HFFc6 (cell line): ENCODE measurements around the gene MAB21L2. TPM values are rescaled to one million over a fixed set of nuclear protein-coding genes. Genes with fewer than 3 reads are reported as not detected.

Experiments
- DNase-seq: peaks from one replicate; pipeline ENCODE4 v3.0.0-alpha.2; 2018
- H3K27ac Mint-ChIP-seq: 2 replicates; pipeline ENCODE4 v1.8.0; 2020; ENCODE audit warnings: mild to moderate bottlenecking, mixed read lengths
- H3K27me3 Mint-ChIP-seq: 2 replicates; pipeline ENCODE4 v1.8.0; 2021; ENCODE audit warnings: mild to moderate bottlenecking, moderate library complexity, mixed read lengths; ENCODE audit not compliant: insufficient read depth
- H3K36me3 Mint-ChIP-seq: 2 replicates; pipeline ENCODE4 v1.8.0; 2021; ENCODE audit warnings: low read depth, mixed read lengths
- H3K4me1 Mint-ChIP-seq: 2 replicates; pipeline ENCODE4 v1.8.0; 2020; ENCODE audit warnings: low read depth, mixed read lengths
- H3K4me3 Mint-ChIP-seq: 2 replicates; pipeline ENCODE4 v1.8.0; 2020; ENCODE audit warnings: mild to moderate bottlenecking, moderate library complexity, mixed read lengths
- H3K9me3 Mint-ChIP-seq: 2 replicates; pipeline ENCODE4 v1.8.0; 2020; ENCODE audit warnings: mild to moderate bottlenecking, mixed read lengths
- CTCF ChIP-seq: fragments of 200-600 bp; sonication (generic); IDR thresholded peaks from 2 replicates; pipeline ENCODE4 v1.5.0; 2021; ENCODE audit warnings: antibody characterized with exemption, mild to moderate bottlenecking
- total RNA-seq, 6 experiments: library from RNA; stranded (reverse); fragmentation: NEBNext Ultra II Directional; extraction: Animal tissue kit (Norgen Biotek cat#: 25700); gene quantifications; 2 replicates in 1 of 6; 3 replicates in 5 of 6; pipeline ENCODE4 v1.2.3, GENCODE V29; 2021

MAB21L2 gene
- total RNA-seq, 6 experiments from 2014 or later: not detected

- peaks cover 20% of the 10 kb centered on the region for H3K36me3 Mint-ChIP-seq
- H3K4me1 Mint-ChIP-seq: 0 out of 2 replicates have a peak, but pooled peaks cover under 1% of the 10 kb centered on the region
- no peak for DNase-seq
- H3K27me3 Mint-ChIP-seq: no peaks in the 10 kb centered on the region; the same call in 1 of the 2 replicates
- H3K4me3 Mint-ChIP-seq: no peak overlapping the region
- H3K9me3 Mint-ChIP-seq: peaks cover 15% of the 10 kb centered on the region; the same call in 1 of the 2 replicates
- no peak for TF ChIP-seq CTCF
- no peak overlapping the region for H3K27ac Mint-ChIP-seq
These were observed 4.3 kb downstream of the MAB21L2 start for GRCh38 chr4:150586162-150586810.

DNA sequence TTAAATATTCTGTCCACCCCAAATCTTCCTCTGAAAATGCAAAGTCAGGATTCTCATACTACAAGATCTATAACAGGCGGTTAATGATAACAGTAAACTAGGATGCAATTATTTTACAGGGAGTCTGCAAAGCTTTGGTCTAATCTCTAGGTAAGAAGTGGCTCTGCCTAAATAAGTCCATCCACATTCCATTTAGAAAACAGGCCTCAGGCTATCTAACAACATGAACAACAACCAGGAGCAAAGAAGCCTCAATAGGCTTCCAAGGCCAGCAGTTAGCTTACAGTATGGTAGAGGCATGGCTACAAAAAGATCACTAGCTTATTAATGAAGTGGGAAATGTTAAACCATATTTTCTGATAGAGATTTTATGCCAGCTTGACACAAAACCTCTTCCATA, 6.4 kb downstream of the MAB21L2 start:
- Mint-ChIP-seq H3K27me3 (no peaks in the 10 kb centered on the region), H3K4me1 (0 out of 2 replicates have a peak, but pooled peaks cover 4% of the 10 kb centered on the region), H3K36me3 (peaks cover 6% of the 10 kb centered on the region; the same call in 1 of the 2 replicates), H3K4me3 (no peak overlapping the region), H3K27ac (no peak overlapping the region), H3K9me3 (peaks cover 7% of the 10 kb centered on the region; the same call in 1 of the 2 replicates)
- DNase-seq: no peak
- TF ChIP-seq CTCF: no peak

DNA sequence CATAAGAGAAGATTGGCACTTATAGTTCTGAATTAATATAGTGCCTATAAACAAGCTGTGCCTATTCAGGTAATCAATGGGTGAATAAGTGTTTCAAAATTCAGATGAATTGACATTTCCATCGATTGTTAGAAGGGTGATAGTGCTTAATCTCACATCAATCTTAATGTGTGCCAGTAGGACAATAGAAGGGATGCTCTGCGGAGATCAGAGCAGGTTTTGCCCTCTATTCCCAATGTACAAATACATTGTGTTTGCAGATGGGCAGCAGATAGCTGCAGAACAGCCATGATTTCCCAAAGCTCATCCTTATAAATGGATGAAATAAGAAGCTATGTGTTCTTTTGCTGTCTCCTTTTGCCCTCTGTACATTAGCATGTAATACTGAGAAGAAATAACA, 7.2 kb downstream of the MAB21L2 start:
- TF ChIP-seq CTCF: no peak
- Mint-ChIP-seq H3K4me1 (0 out of 2 replicates have a peak, but pooled peaks cover 4% of the 10 kb centered on the region), H3K27me3 (no peaks in the 10 kb centered on the region)

GRCh38 chr4:150590631-150591030, 8.7 kb downstream of the MAB21L2 start:
- H3K4me3 Mint-ChIP-seq: no peak overlapping the region
- no peak for DNase-seq
- H3K9me3 Mint-ChIP-seq: no peaks in the 10 kb centered on the region
- H3K36me3 Mint-ChIP-seq: no peaks in the 10 kb centered on the region
- no peak for TF ChIP-seq CTCF
- no peak overlapping the region for H3K27ac Mint-ChIP-seq
- H3K4me1 Mint-ChIP-seq: 0 out of 2 replicates have a peak, but pooled peaks cover 4% of the 10 kb centered on the region
- no peaks in the 10 kb centered on the region for H3K27me3 Mint-ChIP-seq

More for the DNA sequence above, 7.2 kb downstream of the MAB21L2 start:
- H3K36me3 Mint-ChIP-seq: no peaks in the 10 kb centered on the region
- no peak overlapping the region for H3K27ac Mint-ChIP-seq
- no peak for DNase-seq
- peaks cover under 1% of the 10 kb centered on the region; the same call in 1 of the 2 replicates for H3K9me3 Mint-ChIP-seq
- H3K4me3 Mint-ChIP-seq: no peak overlapping the region

DNA sequence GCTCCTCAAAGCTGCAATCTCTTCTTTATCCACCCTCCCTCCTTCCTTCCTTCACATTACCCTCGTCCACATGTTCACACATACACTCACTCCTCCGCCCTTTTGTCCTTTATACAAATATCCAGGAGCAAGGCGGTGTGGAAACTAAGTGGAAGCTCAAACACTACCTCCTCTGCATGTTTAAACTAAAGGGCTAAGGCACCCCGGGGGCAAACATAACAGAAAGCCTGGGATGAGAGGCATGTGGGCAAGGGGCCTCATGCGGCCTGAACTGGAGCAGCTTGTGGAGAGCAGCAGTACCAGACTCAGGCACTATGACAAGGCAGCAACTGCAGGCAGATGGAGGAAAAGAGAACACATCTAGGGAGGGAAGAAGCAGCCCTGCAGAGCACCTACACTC, 9.5 kb downstream of the MAB21L2 start:
- Mint-ChIP-seq H3K27me3 (no peaks in the 10 kb centered on the region), H3K9me3 (no peaks in the 10 kb centered on the region), H3K4me1 (0 out of 2 replicates have a peak, but pooled peaks cover 4% of the 10 kb centered on the region), H3K36me3 (no peaks in the 10 kb centered on the region), H3K27ac (no peak overlapping the region), H3K4me3 (no peak overlapping the region)
- TF ChIP-seq CTCF: no peak
- DNase-seq: no peak
